ENCODE data around the gene DCC.

- TF ChIP-seq POLR2A (IDR thresholded peaks at IDR 0.05) (no peak), CTCF (IDR thresholded peaks at IDR 0.05) (no peak)
These were observed 281.0 kb downstream of the DCC start for GRCh38 chr18:52620926-52621439.
